Sigmoid colon (tissue), 4 donors: ENCODE data around the gene ADAM19.

Experiments
- EP300 ChIP-seq, 4 donors: sonication (generic); formaldehyde crosslinking; IDR thresholded peaks; one replicate each; pipeline ENCODE4 v1.6.1; 2017; ENCODE audit warnings: antibody characterized with exemption in 4 of 4
- POLR2A ChIP-seq, 2 donors: fragments of 450-650 bp; IDR thresholded peaks; one replicate each; pipeline ENCODE4 v1.6.1; 2016; ENCODE audit warnings: antibody characterized with exemption in 2 of 2, mild to moderate bottlenecking in 2 of 2, moderate library complexity in 2 of 2
- POLR2AphosphoS5 ChIP-seq, 4 donors: sonication (generic); formaldehyde crosslinking; IDR thresholded peaks; one replicate each; pipeline ENCODE4 v1.6.1; 2017; ENCODE audit warnings: antibody characterized with exemption in 4 of 4
- TF ChIP-seq, protein P1 (sequence below), 4 experiments: fragments of 450-650 bp in 3 of 4; fragments of 200-600 bp in 1 of 4; IDR thresholded peaks; one replicate each; pipeline ENCODE4 v1.5.1; 2016 to 2019; ENCODE audit warnings: antibody characterized with exemption in 4 of 4, mild to moderate bottlenecking in 3 of 4, moderate library complexity in 2 of 4

DNA sequence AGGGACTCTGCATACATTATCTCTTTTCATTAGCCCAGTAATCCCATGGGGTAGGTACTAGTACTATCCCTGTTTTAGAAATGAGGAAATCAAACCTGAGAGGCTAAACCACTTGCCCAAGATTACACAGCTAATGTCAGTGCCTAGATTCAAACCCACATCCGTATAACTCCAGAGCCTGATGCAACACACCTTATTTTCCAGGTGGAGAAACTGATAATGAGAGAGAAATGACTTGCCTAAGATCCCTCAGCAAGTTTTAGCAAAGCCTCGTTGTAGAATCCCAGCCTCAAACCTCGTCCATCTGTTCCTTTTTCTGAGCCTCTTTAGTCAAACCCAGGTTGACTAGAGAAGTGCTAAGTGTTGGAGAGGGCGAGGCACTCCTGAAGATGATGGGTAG is 1.1 kb upstream of the ADAM19 start:
- TF ChIP-seq, protein P1, sequence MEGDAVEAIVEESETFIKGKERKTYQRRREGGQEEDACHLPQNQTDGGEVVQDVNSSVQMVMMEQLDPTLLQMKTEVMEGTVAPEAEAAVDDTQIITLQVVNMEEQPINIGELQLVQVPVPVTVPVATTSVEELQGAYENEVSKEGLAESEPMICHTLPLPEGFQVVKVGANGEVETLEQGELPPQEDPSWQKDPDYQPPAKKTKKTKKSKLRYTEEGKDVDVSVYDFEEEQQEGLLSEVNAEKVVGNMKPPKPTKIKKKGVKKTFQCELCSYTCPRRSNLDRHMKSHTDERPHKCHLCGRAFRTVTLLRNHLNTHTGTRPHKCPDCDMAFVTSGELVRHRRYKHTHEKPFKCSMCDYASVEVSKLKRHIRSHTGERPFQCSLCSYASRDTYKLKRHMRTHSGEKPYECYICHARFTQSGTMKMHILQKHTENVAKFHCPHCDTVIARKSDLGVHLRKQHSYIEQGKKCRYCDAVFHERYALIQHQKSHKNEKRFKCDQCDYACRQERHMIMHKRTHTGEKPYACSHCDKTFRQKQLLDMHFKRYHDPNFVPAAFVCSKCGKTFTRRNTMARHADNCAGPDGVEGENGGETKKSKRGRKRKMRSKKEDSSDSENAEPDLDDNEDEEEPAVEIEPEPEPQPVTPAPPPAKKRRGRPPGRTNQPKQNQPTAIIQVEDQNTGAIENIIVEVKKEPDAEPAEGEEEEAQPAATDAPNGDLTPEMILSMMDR (IDR thresholded peaks at IDR 0.05): no peak
- TF ChIP-seq POLR2A (IDR thresholded peaks at IDR 0.05) (no peak), EP300 (IDR thresholded peaks at IDR 0.05) (no peak), POLR2AphosphoS5 (IDR thresholded peaks at IDR 0.05) (no peak)
